ENCODE measurements around the gene CASP7. TPM values are rescaled to one million over a fixed set of nuclear protein-coding genes. Genes with fewer than 3 reads are reported as not detected.

CASP7 gene
- total RNA-seq, 5 donors from 2014 or later (not counting 1 experiment from before 2014, with no cell fraction given) = 9.7 to 15.9 (median 13.9) TPM

- Mint-ChIP-seq H3K4me1 (no peaks in the 10 kb centered on the region), H3K36me3 (peaks cover 41% of the 10 kb centered on the region)
- no peak for ATAC-seq (replicated peaks in 1 of 4)
These were observed 52.6 kb downstream of the CASP7 start for GRCh38 chr10:113732160-113732881.

GRCh38 chr10:113732966-113733365 lies 53.3 kb downstream of the CASP7 start:
- ChIA-PET CTCF (no interaction called here), POLR2A (no interaction called here)
- DNase-seq (no peak), ATAC-seq (replicated peaks in 1 of 4) (no peak)
- Mint-ChIP-seq H3K36me3 (peaks cover 36% of the 10 kb centered on the region), H3K4me1 (no peaks in the 10 kb centered on the region), H3K27ac (no peak overlapping the region), H3K27me3 (no peaks in the 10 kb centered on the region), H3K9me3 (no peaks in the 10 kb centered on the region), H3K4me3 (no peak overlapping the region)
- Histone ChIP-seq H3K27ac (ENCODE audit: low read length) (no peak overlapping the region), H3K4me1 (ENCODE audit: control insufficient read depth in 1 of 2, extremely low read depth in 1 of 2, insufficient read depth in 2 of 2, low read length in 2 of 2) (no peaks in the 10 kb centered on the region), H3K36me3 (ENCODE audit: control insufficient read depth in 2 of 2, extremely low read depth in 1 of 2, insufficient read depth in 1 of 2, low read length in 1 of 2) (peaks cover 0 to 19% of the 10 kb centered on the region in 2 donors), H3K27me3 (replicated peaks in 1 of 2; ENCODE audit: control insufficient read depth in 2 of 2, extremely low read depth in 1 of 2, insufficient read depth in 2 of 2, low read length in 1 of 2) (no peaks in the 10 kb centered on the region), H3K4me3 (ENCODE audit: control insufficient read depth in 1 of 2, extremely low read depth in 1 of 2, low read length in 1 of 2) (no peak overlapping the region), H3K9me3 (no peaks in the 10 kb centered on the region)
- WGBS (ENCODE audit: insufficient coverage) = 93% methylated on average over 2 of the region's 4 CpGs

More at GRCh38 chr10:113732160-113732881, 52.6 kb downstream of the CASP7 start:
- Histone ChIP-seq H3K9me3 (no peaks in the 10 kb centered on the region), H3K27me3 (replicated peaks in 1 of 2; ENCODE audit: control insufficient read depth in 2 of 2, extremely low read depth in 1 of 2, insufficient read depth in 2 of 2, low read length in 1 of 2) (no peaks in the 10 kb centered on the region), H3K36me3 (ENCODE audit: control insufficient read depth in 2 of 2, extremely low read depth in 1 of 2, insufficient read depth in 1 of 2, low read length in 1 of 2) (peaks cover 0 to 20% of the 10 kb centered on the region in 2 donors), H3K4me1 (ENCODE audit: control insufficient read depth in 1 of 2, extremely low read depth in 1 of 2, insufficient read depth in 2 of 2, low read length in 2 of 2) (no peaks in the 10 kb centered on the region), H3K4me3 (ENCODE audit: control insufficient read depth in 1 of 2, extremely low read depth in 1 of 2, low read length in 1 of 2) (no peak overlapping the region), H3K27ac (ENCODE audit: low read length) (no peak overlapping the region)
- Mint-ChIP-seq H3K27me3 (no peaks in the 10 kb centered on the region), H3K9me3 (no peaks in the 10 kb centered on the region), H3K27ac (no peak overlapping the region), H3K4me3 (no peak overlapping the region)
- ChIA-PET CTCF (no interaction called here), POLR2A (no interaction called here)
- WGBS (ENCODE audit: insufficient coverage) = 86% methylated on average over 4 of the region's 9 CpGs
- no peak for DNase-seq

GRCh38 chr10:113733635-113734034 lies 53.9 kb downstream of the CASP7 start:
- POLR2A ChIA-PET = no interaction called here
- Histone ChIP-seq H3K36me3 (ENCODE audit: control insufficient read depth in 2 of 2, extremely low read depth in 1 of 2, insufficient read depth in 1 of 2, low read length in 1 of 2) (peaks cover 0 to 13% of the 10 kb centered on the region in 2 donors), H3K27ac (ENCODE audit: low read length) (no peak overlapping the region), H3K27me3 (replicated peaks in 1 of 2; ENCODE audit: control insufficient read depth in 2 of 2, extremely low read depth in 1 of 2, insufficient read depth in 2 of 2, low read length in 1 of 2) (no peaks in the 10 kb centered on the region), H3K4me1 (ENCODE audit: control insufficient read depth in 1 of 2, extremely low read depth in 1 of 2, insufficient read depth in 2 of 2, low read length in 2 of 2) (no peaks in the 10 kb centered on the region), H3K9me3 (no peaks in the 10 kb centered on the region), H3K4me3 (ENCODE audit: control insufficient read depth in 1 of 2, extremely low read depth in 1 of 2, low read length in 1 of 2) (no peak overlapping the region)
- peaks cover 30% of the 10 kb centered on the region for H3K36me3 Mint-ChIP-seq
- no peaks in the 10 kb centered on the region for H3K27me3 Mint-ChIP-seq
- H3K9me3 Mint-ChIP-seq = no peaks in the 10 kb centered on the region
- no peak overlapping the region for H3K4me3 Mint-ChIP-seq
- no peak for ATAC-seq (replicated peaks in 1 of 4)
- CTCF ChIA-PET = no interaction called here
- no CpG with 5 or more reads among the region's 4 CpGs for WGBS (ENCODE audit: insufficient coverage)
- H3K4me1 Mint-ChIP-seq = no peaks in the 10 kb centered on the region
- no peak for DNase-seq
- H3K27ac Mint-ChIP-seq = no peak overlapping the region

GRCh38 chr10:113735913-113736312 lies 56.2 kb downstream of the CASP7 start:
- Mint-ChIP-seq H3K9me3 (no peaks in the 10 kb centered on the region), H3K4me1 (no peaks in the 10 kb centered on the region), H3K4me3 (no peak overlapping the region), H3K36me3 (peaks cover 11% of the 10 kb centered on the region), H3K27ac (no peak overlapping the region), H3K27me3 (no peaks in the 10 kb centered on the region)
- no CpG with 5 or more reads among the region's 2 CpGs for WGBS (ENCODE audit: insufficient coverage)
- CTCF ChIA-PET = no interaction called here
- ATAC-seq (replicated peaks in 1 of 4) (no peak), DNase-seq (no peak)
- POLR2A ChIA-PET = no interaction called here
- no peak overlapping the region for H3K27ac ChIP-seq (ENCODE audit: low read length)
- no peaks in the 10 kb centered on the region for H3K9me3 ChIP-seq
- H3K36me3 ChIP-seq (ENCODE audit: control insufficient read depth in 2 of 2, extremely low read depth in 1 of 2, insufficient read depth in 1 of 2, low read length in 1 of 2) = no peaks in the 10 kb centered on the region
- no peaks in the 10 kb centered on the region for H3K4me1 ChIP-seq (ENCODE audit: control insufficient read depth in 1 of 2, extremely low read depth in 1 of 2, insufficient read depth in 2 of 2, low read length in 2 of 2)
- no peak overlapping the region for H3K4me3 ChIP-seq (ENCODE audit: control insufficient read depth in 1 of 2, extremely low read depth in 1 of 2, low read length in 1 of 2)
- no peaks in the 10 kb centered on the region for H3K27me3 ChIP-seq (replicated peaks in 1 of 2; ENCODE audit: control insufficient read depth in 2 of 2, extremely low read depth in 1 of 2, insufficient read depth in 2 of 2, low read length in 1 of 2)

- DNase-seq (no peak), ATAC-seq (replicated peaks in 1 of 4) (no peak)
- H3K4me1 ChIP-seq (ENCODE audit: control insufficient read depth in 1 of 2, extremely low read depth in 1 of 2, insufficient read depth in 2 of 2, low read length in 2 of 2) = no peaks in the 10 kb centered on the region
- H3K27ac Mint-ChIP-seq = no peak overlapping the region
- no peak overlapping the region for H3K27ac ChIP-seq (ENCODE audit: low read length)
- H3K4me1 Mint-ChIP-seq = no peaks in the 10 kb centered on the region
- no peaks in the 10 kb centered on the region for H3K27me3 Mint-ChIP-seq
- H3K27me3 ChIP-seq (replicated peaks in 1 of 2; ENCODE audit: control insufficient read depth in 2 of 2, extremely low read depth in 1 of 2, insufficient read depth in 2 of 2, low read length in 1 of 2) = no peaks in the 10 kb centered on the region
- H3K36me3 ChIP-seq (ENCODE audit: control insufficient read depth in 2 of 2, extremely low read depth in 1 of 2, insufficient read depth in 1 of 2, low read length in 1 of 2) = no peaks in the 10 kb centered on the region
- CTCF ChIA-PET = no interaction called here
- WGBS (ENCODE audit: insufficient coverage) = no CpG with 5 or more reads among the region's 1 CpG
- no peaks in the 10 kb centered on the region for H3K9me3 ChIP-seq
- H3K4me3 ChIP-seq (ENCODE audit: control insufficient read depth in 1 of 2, extremely low read depth in 1 of 2, low read length in 1 of 2) = no peak overlapping the region
- no peak overlapping the region for H3K4me3 Mint-ChIP-seq
- POLR2A ChIA-PET = no interaction called here
- H3K36me3 Mint-ChIP-seq = peaks cover 8% of the 10 kb centered on the region
- H3K9me3 Mint-ChIP-seq = no peaks in the 10 kb centered on the region
These were observed 56.9 kb downstream of the CASP7 start for GRCh38 chr10:113736576-113736975.

GRCh38 chr10:113739031-113739430 lies 59.3 kb downstream of the CASP7 start:
- DNase-seq = no peak
- H3K9me3 Mint-ChIP-seq = no peaks in the 10 kb centered on the region
- H3K27ac Mint-ChIP-seq = no peak overlapping the region
- ATAC-seq (replicated peaks in 1 of 4) = no peak
- Histone ChIP-seq H3K27ac (ENCODE audit: low read length) (no peak overlapping the region), H3K27me3 (replicated peaks in 1 of 2; ENCODE audit: control insufficient read depth in 2 of 2, extremely low read depth in 1 of 2, insufficient read depth in 2 of 2, low read length in 1 of 2) (peaks cover 0 to 2% of the 10 kb centered on the region in 2 experiments), H3K4me3 (ENCODE audit: control insufficient read depth in 1 of 2, extremely low read depth in 1 of 2, low read length in 1 of 2) (no peak overlapping the region), H3K4me1 (ENCODE audit: control insufficient read depth in 1 of 2, extremely low read depth in 1 of 2, insufficient read depth in 2 of 2, low read length in 2 of 2) (no peaks in the 10 kb centered on the region), H3K9me3 (no peaks in the 10 kb centered on the region), H3K36me3 (ENCODE audit: control insufficient read depth in 2 of 2, extremely low read depth in 1 of 2, insufficient read depth in 1 of 2, low read length in 1 of 2) (no peaks in the 10 kb centered on the region)
- ChIA-PET POLR2A (no interaction called here), CTCF (no interaction called here)
- WGBS (ENCODE audit: insufficient coverage) = no CpG with 5 or more reads among the region's 4 CpGs
- H3K27me3 Mint-ChIP-seq = peaks cover 3 to 13% of the 10 kb centered on the region in 2 donors
- H3K4me1 Mint-ChIP-seq = no peaks in the 10 kb centered on the region
- H3K4me3 Mint-ChIP-seq = no peak overlapping the region
- H3K36me3 Mint-ChIP-seq = peaks cover 3% of the 10 kb centered on the region
